GM10248 (cell line): ENCODE results near the gene HMX3.
"Not testable (repeated sequence)": the region's sequence is repeated elsewhere in the genome, so short reads cannot be mapped to it uniquely, and the experiment has no call there.

Source experiments
- CTCF ChIA-PET: fragments of 300-600 bp; sonication (Branson Sonifier 250); formaldehyde crosslinking; extraction: SDS; loops from one replicate; lab custom pipeline; 2021; ENCODE audit warnings: antibody characterized with exemption; lab: Yijun Ruan, JAX
- POLR2A ChIA-PET: fragments of 350-650 bp; sonication (Branson Sonifier 250); formaldehyde crosslinking; extraction: SDS; loops from one replicate; lab custom pipeline; 2020; ENCODE audit warnings: antibody characterized with exemption; lab: Yijun Ruan, JAX
- DNase-seq: peaks from one replicate; pipeline ENCODE4 v3.0.0; 2012; ENCODE audit errors: extremely low spot score
- CTCF ChIP-seq: IDR thresholded peaks from 2 replicates; pipeline ENCODE4 v1.5.1; 2012; ENCODE audit warnings: mild to moderate bottlenecking, low read depth; ENCODE audit errors: extremely low read depth, missing control alignments, control extremely low read depth

Gene HMX3

GRCh38 chr10:123175389-123176387 is 39.9 kb downstream of the HMX3 start:
- ChIA-PET POLR2A (interaction anchor here (1.1 kb wide), 1 partner anchor 22 kb away, joined by 3 read pairs; the partner anchor contains the start of gene BUB3), CTCF (interaction anchor here (1.0 to 1.8 kb wide), 2 partner anchors 49 to 205 kb away, joined by 3 to 5 read pairs; no protein-coding TSS in a partner anchor)
- no peak for DNase-seq
- no peak for TF ChIP-seq CTCF

- DNase-seq, POLR2A ChIA-PET: not testable (repeated sequence)
- CTCF ChIA-PET: interaction anchor here (2.1 kb wide), 1 partner anchor 10 kb away, joined by 5 read pairs; no protein-coding TSS in a partner anchor
Measured at GRCh38 chr10:123178390-123178789, 42.6 kb downstream of the HMX3 start.

- DNase-seq: no peak
- ChIA-PET CTCF (no interaction called here), POLR2A (no interaction called here)
- no peak for TF ChIP-seq CTCF
Measured at GRCh38 chr10:123180101-123181090, 44.6 kb downstream of the HMX3 start.

- no peak for DNase-seq
- CTCF ChIA-PET: interaction anchor here (0.7 to 1.2 kb wide), 2 partner anchors 10 kb away, joined by 3 to 8 read pairs; no protein-coding TSS in a partner anchor
- POLR2A ChIA-PET: no interaction called here
- no peak for TF ChIP-seq CTCF
Measured at GRCh38 chr10:123183724-123184123, 48.0 kb downstream of the HMX3 start.

- ChIA-PET CTCF (no interaction called here), POLR2A (no interaction called here)
- TF ChIP-seq CTCF: no peak
- DNase-seq: no peak
Measured at GRCh38 chr10:123187781-123188180, 52.0 kb downstream of the HMX3 start.
